ENCODE results near the gene GJA3. TPM values are rescaled to one million over a fixed set of nuclear protein-coding genes. Genes with fewer than 3 reads are reported as not detected.

GJA3 gene
- 2.4 and 2.7 TPM in 2 replicates for polyA plus RNA-seq (2011; rRNA removed)
- 2.1 and 3.1 TPM in 2 replicates for polyA minus RNA-seq (2011; rRNA and poly(A)+ RNA removed)

DNA sequence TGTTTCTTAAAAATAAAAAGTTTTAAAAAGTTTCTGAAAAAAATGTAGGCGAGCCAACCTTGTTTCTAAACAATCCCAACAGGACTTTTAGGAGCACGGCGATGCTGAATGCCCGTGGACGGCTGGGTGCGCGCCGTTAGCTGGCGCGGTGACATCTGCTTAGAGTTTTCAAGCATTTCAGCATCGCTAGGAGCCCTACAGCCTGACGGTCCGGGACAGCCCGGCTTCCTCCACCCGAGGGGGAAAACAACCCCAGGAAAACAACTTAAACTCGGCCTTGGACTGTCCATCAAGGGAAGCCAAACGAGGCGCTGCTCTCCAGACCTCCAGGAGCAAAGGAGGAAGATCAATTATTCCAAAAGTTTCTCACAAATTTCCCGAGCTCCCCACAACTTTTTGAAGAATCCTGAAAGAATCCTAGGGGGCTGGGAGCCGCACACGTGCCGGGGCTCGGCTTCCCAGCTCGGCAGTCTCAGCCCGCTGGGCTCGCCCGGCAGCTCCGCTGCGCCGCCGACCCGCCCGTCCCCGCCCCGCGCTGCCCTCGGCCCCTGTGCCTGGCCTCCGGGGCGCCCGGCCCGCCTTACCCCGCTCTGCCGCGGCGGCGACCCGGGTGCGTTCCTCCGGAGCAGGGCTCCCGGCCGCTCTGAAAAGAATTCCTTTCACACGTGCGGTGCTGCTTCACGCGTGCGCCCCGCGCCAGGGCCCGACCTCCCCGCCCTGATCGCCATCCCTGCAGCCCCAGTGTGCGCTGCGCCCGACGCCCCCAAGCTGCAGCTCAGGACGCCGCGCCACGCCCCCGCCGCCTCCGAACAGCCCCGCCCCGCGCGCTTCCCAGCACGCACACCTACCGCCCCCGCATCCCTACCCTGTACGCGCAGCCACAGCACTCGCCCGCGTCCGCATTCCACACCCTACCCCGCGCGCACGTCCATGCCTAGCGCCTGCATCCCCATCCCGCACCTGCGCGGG lies at the start of gene GJA3:
Gene GJA3 (minus strand): TSS at position 747 of the 969 bp plus-strand sequence. CDS start 17,764 bp downstream, outside the sequence.
- DNase-seq (ENCODE audit: low read depth, low spot score): no peak
- CTCF ChIA-PET: interaction anchor here (0.6 to 1.9 kb wide), 5 partner anchors 17 to 175 kb away, joined by 3 to 8 read pairs (median 5); no protein-coding TSS in a partner anchor
- H3K27me3 ChIP-seq (ENCODE audit: control insufficient read depth, insufficient read depth, low read length): peaks cover 9% of the 10 kb centered on the region

DNA sequence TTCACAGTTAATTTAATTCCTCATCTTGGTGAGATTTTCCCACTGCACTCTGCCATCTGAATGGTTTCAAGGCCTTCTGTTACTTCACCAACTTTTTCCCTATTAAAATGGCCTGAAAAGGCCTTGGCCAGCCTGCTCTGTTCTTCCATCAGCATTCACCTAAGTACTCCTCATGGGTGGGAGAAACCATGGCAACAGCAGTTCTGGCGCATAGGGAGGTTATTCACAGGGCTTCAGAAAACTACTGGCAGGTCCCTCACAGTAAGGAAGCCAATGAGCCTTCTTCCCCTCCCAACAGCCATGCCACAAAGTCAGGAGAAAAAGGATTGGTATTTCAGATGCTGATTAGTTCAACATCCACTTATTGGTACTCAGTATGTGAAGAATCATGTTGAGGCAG lies 49.1 kb upstream of the GJA3 start:
- ChIA-PET POLR2A (no interaction called here), CTCF (interaction anchor here (0.6 to 0.9 kb wide), 2 partner anchors 10 to 13 kb away, joined by 3 to 8 read pairs; no protein-coding TSS in a partner anchor)
- peaks cover 41% of the 10 kb centered on the region for H3K27me3 ChIP-seq (ENCODE audit: control insufficient read depth, insufficient read depth, low read length)
- no peaks in the 10 kb centered on the region for H3K9me3 ChIP-seq (ENCODE audit: control insufficient read depth, insufficient read depth, low read length)
- no peak overlapping the region for H3K27ac ChIP-seq (ENCODE audit: low read depth, low read length)
- H3K4me3 ChIP-seq (ENCODE audit: low read depth, low read length): no peak overlapping the region
- no peak for DNase-seq (ENCODE audit: low read depth, low spot score)
- TF ChIP-seq, protein P1, sequence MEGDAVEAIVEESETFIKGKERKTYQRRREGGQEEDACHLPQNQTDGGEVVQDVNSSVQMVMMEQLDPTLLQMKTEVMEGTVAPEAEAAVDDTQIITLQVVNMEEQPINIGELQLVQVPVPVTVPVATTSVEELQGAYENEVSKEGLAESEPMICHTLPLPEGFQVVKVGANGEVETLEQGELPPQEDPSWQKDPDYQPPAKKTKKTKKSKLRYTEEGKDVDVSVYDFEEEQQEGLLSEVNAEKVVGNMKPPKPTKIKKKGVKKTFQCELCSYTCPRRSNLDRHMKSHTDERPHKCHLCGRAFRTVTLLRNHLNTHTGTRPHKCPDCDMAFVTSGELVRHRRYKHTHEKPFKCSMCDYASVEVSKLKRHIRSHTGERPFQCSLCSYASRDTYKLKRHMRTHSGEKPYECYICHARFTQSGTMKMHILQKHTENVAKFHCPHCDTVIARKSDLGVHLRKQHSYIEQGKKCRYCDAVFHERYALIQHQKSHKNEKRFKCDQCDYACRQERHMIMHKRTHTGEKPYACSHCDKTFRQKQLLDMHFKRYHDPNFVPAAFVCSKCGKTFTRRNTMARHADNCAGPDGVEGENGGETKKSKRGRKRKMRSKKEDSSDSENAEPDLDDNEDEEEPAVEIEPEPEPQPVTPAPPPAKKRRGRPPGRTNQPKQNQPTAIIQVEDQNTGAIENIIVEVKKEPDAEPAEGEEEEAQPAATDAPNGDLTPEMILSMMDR (IDR thresholded peaks at IDR 0.05; ENCODE audit: low read depth, low read length): no peak

More for the DNA sequence above, at the start of gene GJA3:
- POLR2A ChIA-PET: interaction anchor here (0.7 kb wide), 1 partner anchor 35 kb away, joined by 3 read pairs; no protein-coding TSS in a partner anchor
- Histone ChIP-seq H3K4me3 (ENCODE audit: low read depth, low read length) (peak within 1 kb of the TSS; percentile 71), H3K9me3 (ENCODE audit: control insufficient read depth, insufficient read depth, low read length) (no peaks in the 10 kb centered on the region), H3K27ac (ENCODE audit: low read depth, low read length) (no peak within 1 kb of the TSS)
- TF ChIP-seq, protein P1 (IDR thresholded peaks at IDR 0.05; ENCODE audit: low read depth, low read length): no peak

DNA sequence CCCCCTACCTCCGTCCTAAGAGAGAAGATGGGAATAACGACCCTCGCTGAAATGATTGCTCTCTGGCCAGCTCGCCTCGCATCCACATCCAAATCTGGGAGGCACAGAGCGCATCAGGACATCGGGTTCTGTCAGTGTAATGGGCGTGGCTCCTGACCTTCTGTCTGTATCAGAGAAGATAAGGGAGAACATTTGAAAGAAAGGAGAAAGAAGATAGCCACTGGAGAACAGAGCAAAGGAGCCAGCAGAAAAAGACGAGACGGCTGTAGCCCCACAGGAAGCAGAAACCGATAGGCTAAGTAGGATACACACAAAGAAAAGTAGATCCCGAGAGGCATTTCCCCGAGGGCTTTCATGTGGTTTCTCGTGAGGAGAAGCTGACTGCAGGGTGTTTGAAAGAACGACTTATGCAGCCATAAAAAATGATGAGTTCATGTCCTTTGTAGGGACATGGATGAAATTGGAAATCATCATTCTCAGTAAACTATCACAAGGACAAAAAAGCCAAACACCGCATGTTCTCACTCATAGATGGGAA lies 45.9 kb upstream of the GJA3 start:
- TF ChIP-seq, protein P1 (IDR thresholded peaks at IDR 0.05; ENCODE audit: low read depth, low read length): no peak
- POLR2A ChIA-PET: no interaction called here

DNA sequence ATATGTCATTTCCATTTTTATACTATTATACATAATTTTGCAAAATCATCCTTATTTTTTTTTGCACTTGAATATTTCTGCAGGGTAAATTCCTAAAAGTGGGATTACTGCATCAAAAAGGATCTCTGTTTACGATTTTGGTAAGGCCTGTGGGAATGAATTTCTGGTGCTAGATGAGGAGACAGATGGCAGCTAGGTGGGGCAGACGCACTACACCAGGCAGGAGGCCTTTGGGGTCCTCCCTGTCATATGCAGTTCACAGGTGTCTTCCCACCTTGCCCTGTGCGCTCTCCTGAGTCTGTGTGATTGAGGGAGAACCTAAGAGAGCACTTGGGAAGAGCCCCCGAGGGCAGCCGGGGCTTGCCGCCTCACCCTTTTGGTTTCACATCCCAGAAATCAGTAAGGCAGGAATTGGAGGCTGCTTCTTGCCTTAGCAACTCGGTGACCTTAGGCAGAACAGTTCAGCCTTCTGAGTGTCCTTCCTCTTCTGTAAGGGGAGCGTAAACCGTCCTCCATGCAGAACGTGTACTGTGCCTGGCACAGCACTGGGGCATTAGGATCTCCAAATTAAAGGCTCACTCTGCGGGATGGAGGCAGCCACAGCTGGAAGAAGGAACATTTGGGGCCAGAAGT lies 45.3 kb upstream of the GJA3 start:
- Histone ChIP-seq H3K27ac (ENCODE audit: low read depth, low read length) (no peak overlapping the region), H3K4me3 (ENCODE audit: low read depth, low read length) (no peak overlapping the region), H3K9me3 (ENCODE audit: control insufficient read depth, insufficient read depth, low read length) (no peaks in the 10 kb centered on the region; the same call in none of the 2 replicates), H3K27me3 (ENCODE audit: control insufficient read depth, insufficient read depth, low read length) (peaks cover 35% of the 10 kb centered on the region)
- ChIA-PET CTCF (interaction anchor here (1.0 to 1.1 kb wide), 2 partner anchors 9 kb away, joined by 3 to 7 read pairs; no protein-coding TSS in a partner anchor), POLR2A (no interaction called here)
- DNase-seq (ENCODE audit: low read depth, low spot score): no peak
- TF ChIP-seq, protein P1 (IDR thresholded peaks at IDR 0.05; ENCODE audit: low read depth, low read length): no peak

More for the DNA sequence above, 45.9 kb upstream of the GJA3 start:
- no peak for DNase-seq (ENCODE audit: low read depth, low spot score)
- Histone ChIP-seq H3K9me3 (ENCODE audit: control insufficient read depth, insufficient read depth, low read length) (no peaks in the 10 kb centered on the region; the same call in 1 of the 2 replicates), H3K27me3 (ENCODE audit: control insufficient read depth, insufficient read depth, low read length) (peaks cover 35% of the 10 kb centered on the region), H3K27ac (ENCODE audit: low read depth, low read length) (no peak overlapping the region), H3K4me3 (ENCODE audit: low read depth, low read length) (no peak overlapping the region)
- CTCF ChIA-PET: interaction anchor here (1.0 kb wide), 1 partner anchor 10 kb away, joined by 7 read pairs; no protein-coding TSS in a partner anchor
